CD14-positive monocyte (primary cell): Measurements from ENCODE around the gene GAS6. TPM values are rescaled to one million over a fixed set of nuclear protein-coding genes. Genes with fewer than 3 reads are reported as not detected.

Source experiments
- DNase-seq, 3 donors: peaks; one replicate each; pipeline ENCODE4 v3.0.0-alpha.2; 2011 to 2022
- H2AFZ ChIP-seq: 2 replicates; pipeline ENCODE4 v1.6.0; 2012; ENCODE audit warnings: mild to moderate bottlenecking, low read depth, low read length, inconsistent platforms; ENCODE audit not compliant: insufficient read depth, poor library complexity, severe bottlenecking
- H3K27ac ChIP-seq, 2 donors: 1 replicate in 1 of 2; 2 replicates in 1 of 2; pipeline ENCODE4 v1.5.1; 2012 to 2013; ENCODE audit warnings: low read length in 2 of 2, control low read depth in 1 of 2, inconsistent platforms in 1 of 2, low read depth in 1 of 2, mild to moderate bottlenecking in 1 of 2
- H3K27me3 ChIP-seq, 2 donors: one replicate each; pipeline versions ENCODE4 v1.6.0 to v1.6.1; 2011 to 2013; ENCODE audit warnings: low read length in 2 of 2; ENCODE audit not compliant: control insufficient read depth in 2 of 2, insufficient read depth in 2 of 2
- H3K36me3 ChIP-seq, 2 donors: replicated peaks in 1 of 2; 1 replicate in 1 of 2; 2 replicates in 1 of 2; pipeline versions ENCODE4 v1.5.1 to v1.6.1; 2012 to 2013; ENCODE audit warnings: low read length in 2 of 2, control low read depth in 1 of 2, inconsistent platforms in 1 of 2, mild to moderate bottlenecking in 1 of 2; ENCODE audit not compliant: insufficient read depth in 2 of 2, control insufficient read depth in 1 of 2
- H3K4me1 ChIP-seq, 2 donors: 1 replicate in 1 of 2; 2 replicates in 1 of 2; pipeline versions ENCODE4 v1.5.1 to v1.6.1; 2012 to 2013; ENCODE audit warnings: low read length in 2 of 2, control low read depth in 1 of 2, inconsistent platforms in 1 of 2, mild to moderate bottlenecking in 1 of 2, moderate library complexity in 1 of 2; ENCODE audit not compliant: insufficient read depth in 2 of 2, control insufficient read depth in 1 of 2
- H3K4me2 ChIP-seq: replicated peaks from 2 replicates; pipeline ENCODE3; 2012; ENCODE audit warnings: low read length, moderate library complexity, mild to moderate bottlenecking; ENCODE audit not compliant: poor library complexity, severe bottlenecking; ENCODE audit errors: extremely low read depth
- H3K4me3 ChIP-seq, 3 experiments: fragments of 200-600 bp in 1 of 3; sonication (generic) in 1 of 3; replicated peaks in 1 of 3; 1 replicate in 2 of 3; 2 replicates in 1 of 3; pipeline ENCODE4 v1.5.1; 2011 to 2013; ENCODE audit warnings: low read length in 3 of 3, mild to moderate bottlenecking in 3 of 3, control low read depth in 2 of 3, low read depth in 2 of 3, inconsistent platforms in 1 of 3, moderate library complexity in 1 of 3
- H3K79me2 ChIP-seq: 2 replicates; pipeline ENCODE4 v1.6.0; 2012; ENCODE audit warnings: mild to moderate bottlenecking, control low read depth, inconsistent platforms, low read length, moderate library complexity; ENCODE audit not compliant: insufficient read depth
- H3K9ac ChIP-seq: 2 replicates; pipeline ENCODE4 v1.6.0; 2017; ENCODE audit warnings: low read length, mild to moderate bottlenecking; ENCODE audit not compliant: insufficient read depth, poor library complexity, severe bottlenecking
- H3K9me3 ChIP-seq, 2 donors: replicated peaks in 1 of 2; 1 replicate in 1 of 2; 2 replicates in 1 of 2; pipeline versions ENCODE4 v1.5.1 to v1.6.1; 2012 to 2013; ENCODE audit warnings: low read length in 2 of 2, control low read depth in 1 of 2; ENCODE audit not compliant: control insufficient read depth in 1 of 2, insufficient read depth in 1 of 2
- H4K20me1 ChIP-seq: 2 replicates; pipeline ENCODE4 v1.6.0; 2012; ENCODE audit warnings: mild to moderate bottlenecking, low read length, control low read depth, moderate library complexity; ENCODE audit not compliant: insufficient read depth
- H3K27ac Mint-ChIP-seq, 7 donors: one replicate each; pipeline ENCODE4 v1.8.0; 2020; ENCODE audit warnings: mild to moderate bottlenecking in 7 of 7, mixed read lengths in 7 of 7, moderate library complexity in 6 of 7, inconsistent platforms in 2 of 7
- H3K27me3 Mint-ChIP-seq, 3 donors: one replicate each; pipeline ENCODE4 v1.8.0; 2021 to 2022; ENCODE audit warnings: low read depth in 3 of 3, mild to moderate bottlenecking in 3 of 3, mixed read lengths in 3 of 3, moderate library complexity in 3 of 3, inconsistent platforms in 1 of 3
- H3K36me3 Mint-ChIP-seq, 2 donors: one replicate each; pipeline ENCODE4 v1.8.0; 2020; ENCODE audit warnings: mixed read lengths in 2 of 2, inconsistent platforms in 1 of 2, mild to moderate bottlenecking in 1 of 2
- H3K4me1 Mint-ChIP-seq: one replicate; pipeline ENCODE4 v1.8.0; 2020; ENCODE audit warnings: mild to moderate bottlenecking, mixed read lengths
- H3K4me3 Mint-ChIP-seq, 2 donors: one replicate each; pipeline ENCODE4 v1.8.0; 2020; ENCODE audit warnings: mild to moderate bottlenecking in 2 of 2, mixed read lengths in 2 of 2, moderate library complexity in 1 of 2
- H3K9me3 Mint-ChIP-seq, 7 donors: one replicate each; pipeline ENCODE4 v1.8.0; 2020 to 2022; ENCODE audit warnings: mixed read lengths in 7 of 7, mild to moderate bottlenecking in 6 of 7, moderate library complexity in 6 of 7, inconsistent platforms in 2 of 7
- WGBS: methylation state at CpG from one replicate; pipeline ENCODE4 v1.1.5; 2013; ENCODE audit warnings: missing lambda C conversion rate; ENCODE audit not compliant: insufficient coverage; 5-methylcytosine and 5-hydroxymethylcytosine counted together
- intact Hi-C, 2 donors: fragments of 100-400 bp; cut with micrococcal nuclease; formaldehyde crosslinking; loops; one replicate each; pipeline versions ENCODE4 v1.15.0 to v1.15.1; 2023
- polyA plus RNA-seq, 3 donors: library from polyadenylated mRNA; depleted of rRNA in 1 of 3; unstranded in 2 of 3; stranded (reverse) in 1 of 3; fragments of 300-500 nt in 2 of 3; fragments of >200 nt in 1 of 3; fragmentation: Illumina TruSeq in 2 of 3; gene quantifications; 1 replicate in 2 of 3; 2 replicates in 1 of 3; pipeline ENCODE4 v1.2.3, GENCODE V29; 2012 to 2021
- TF ChIP-seq, protein P1 (sequence below): fragments of 200-600 bp; IDR thresholded peaks from one replicate; pipeline ENCODE4 v1.8.0; 2022; ENCODE audit warnings: antibody characterized with exemption, mild to moderate bottlenecking

GAS6 gene
- polyA plus RNA-seq, 3 donors: 1.8 to 7.5 (median 1.9) TPM

- 57% methylated on average over 33 of the region's 33 CpGs for WGBS
- peaks cover 10 to 15% (median 13%) of the 10 kb centered on the region in 3 donors for H3K27me3 Mint-ChIP-seq
Observed at GRCh38 chr13:113855012-113855921, 8.6 kb downstream of the GAS6 start.

More at GRCh38 chr13:113855012-113855921, 8.6 kb downstream of the GAS6 start:
- Mint-ChIP-seq H3K9me3 (peaks cover 0 to 7% (median 5%) of the 10 kb centered on the region in 7 donors), H3K4me1 (peaks cover 17% of the 10 kb centered on the region), H3K36me3 (peaks cover 4 to 11% of the 10 kb centered on the region in 2 donors), H3K27ac (no peak overlapping the region), H3K4me3 (peak overlapping the region in 1 of 2 donors; percentile 70)
- no peak for DNase-seq
- Histone ChIP-seq H3K4me2 (peak overlapping the region; percentile 20), H4K20me1 (no peaks in the 10 kb centered on the region), H3K9ac (no peak overlapping the region), H3K79me2 (no peaks in the 10 kb centered on the region), H3K27me3 (no peaks in the 10 kb centered on the region), H3K9me3 (no peaks in the 10 kb centered on the region), H2AFZ (no peak overlapping the region), H3K36me3 (no peaks in the 10 kb centered on the region), H3K4me3 (peak overlapping the region in 1 of 3 experiments; percentile 12), H3K4me1 (peaks cover 12 to 20% of the 10 kb centered on the region in 2 donors), H3K27ac (no peak overlapping the region)
- intact Hi-C loops: no loop called here
- TF ChIP-seq, protein P1, sequence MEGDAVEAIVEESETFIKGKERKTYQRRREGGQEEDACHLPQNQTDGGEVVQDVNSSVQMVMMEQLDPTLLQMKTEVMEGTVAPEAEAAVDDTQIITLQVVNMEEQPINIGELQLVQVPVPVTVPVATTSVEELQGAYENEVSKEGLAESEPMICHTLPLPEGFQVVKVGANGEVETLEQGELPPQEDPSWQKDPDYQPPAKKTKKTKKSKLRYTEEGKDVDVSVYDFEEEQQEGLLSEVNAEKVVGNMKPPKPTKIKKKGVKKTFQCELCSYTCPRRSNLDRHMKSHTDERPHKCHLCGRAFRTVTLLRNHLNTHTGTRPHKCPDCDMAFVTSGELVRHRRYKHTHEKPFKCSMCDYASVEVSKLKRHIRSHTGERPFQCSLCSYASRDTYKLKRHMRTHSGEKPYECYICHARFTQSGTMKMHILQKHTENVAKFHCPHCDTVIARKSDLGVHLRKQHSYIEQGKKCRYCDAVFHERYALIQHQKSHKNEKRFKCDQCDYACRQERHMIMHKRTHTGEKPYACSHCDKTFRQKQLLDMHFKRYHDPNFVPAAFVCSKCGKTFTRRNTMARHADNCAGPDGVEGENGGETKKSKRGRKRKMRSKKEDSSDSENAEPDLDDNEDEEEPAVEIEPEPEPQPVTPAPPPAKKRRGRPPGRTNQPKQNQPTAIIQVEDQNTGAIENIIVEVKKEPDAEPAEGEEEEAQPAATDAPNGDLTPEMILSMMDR: no peak
